ENCODE measurements around the gene CNTN1.

CNTN1 gene

GRCh38 chr12:40986001-40986400, 293.8 kb downstream of the CNTN1 start:
- Histone ChIP-seq H3K4me1 (ENCODE audit: control insufficient read depth, low read depth, low read length) (no peaks in the 10 kb centered on the region), H3K18ac (ENCODE audit: low read length) (no peak overlapping the region), H3K56ac (ENCODE audit: low read length) (no peak overlapping the region), H4K8ac (ENCODE audit: low read depth, low read length) (no peak overlapping the region), H3K27me3 (ENCODE audit: insufficient read depth, low read length, poor library complexity) (no peaks in the 10 kb centered on the region), H3K9ac (ENCODE audit: low read length) (no peak overlapping the region), H2BK5ac (ENCODE audit: low read length) (no peak overlapping the region), H2AK5ac (ENCODE audit: low read length) (no peak overlapping the region), H3K4me2 (ENCODE audit: low read length) (no peak overlapping the region), H2BK120ac (ENCODE audit: low read depth, low read length) (no peak overlapping the region), H4K5ac (ENCODE audit: low read length) (no peak overlapping the region), H3K23ac (ENCODE audit: low read length) (no peak overlapping the region), H3K4ac (ENCODE audit: low read depth, low read length) (no peak overlapping the region), H3K4me3 (ENCODE audit: low read length) (no peak overlapping the region), H3K79me1 (ENCODE audit: low read length) (no peaks in the 10 kb centered on the region), H3K79me2 (ENCODE audit: control insufficient read depth, insufficient read depth, low read length) (no peaks in the 10 kb centered on the region), H3K36me3 (ENCODE audit: control insufficient read depth, insufficient read depth, low read length) (no peaks in the 10 kb centered on the region), H3K27ac (ENCODE audit: low read depth, low read length) (no peak overlapping the region), H2BK15ac (replicated peaks; ENCODE audit: low read depth) (no peak overlapping the region)
- no peak for DNase-seq

- no peak for DNase-seq
- Histone ChIP-seq H4K5ac (ENCODE audit: low read length) (no peak overlapping the region), H3K27me3 (ENCODE audit: insufficient read depth, low read length, poor library complexity) (no peaks in the 10 kb centered on the region), H3K18ac (ENCODE audit: low read length) (no peak overlapping the region), H3K79me1 (ENCODE audit: low read length) (no peaks in the 10 kb centered on the region), H2AK5ac (ENCODE audit: low read length) (no peak overlapping the region), H3K36me3 (ENCODE audit: control insufficient read depth, insufficient read depth, low read length) (no peaks in the 10 kb centered on the region), H4K8ac (ENCODE audit: low read depth, low read length) (no peak overlapping the region), H3K27ac (ENCODE audit: low read depth, low read length) (no peak overlapping the region), H2BK120ac (ENCODE audit: low read depth, low read length) (no peak overlapping the region), H3K9ac (ENCODE audit: low read length) (no peak overlapping the region), H2BK5ac (ENCODE audit: low read length) (no peak overlapping the region), H3K79me2 (ENCODE audit: control insufficient read depth, insufficient read depth, low read length) (no peaks in the 10 kb centered on the region), H3K4ac (ENCODE audit: low read depth, low read length) (no peak overlapping the region), H3K4me3 (ENCODE audit: low read length) (no peak overlapping the region), H3K56ac (ENCODE audit: low read length) (no peak overlapping the region), H2BK15ac (replicated peaks; ENCODE audit: low read depth) (no peak overlapping the region), H3K4me2 (ENCODE audit: low read length) (no peak overlapping the region), H3K4me1 (ENCODE audit: control insufficient read depth, low read depth, low read length) (no peaks in the 10 kb centered on the region), H3K23ac (ENCODE audit: low read length) (no peak overlapping the region)
- WGBS (ENCODE audit: extremely low coverage, insufficient coverage, low lambda C conversion rate) = no CpG with 5 or more reads among the region's 1 CpG
Measured at GRCh38 chr12:40988355-40988754, 296.1 kb downstream of the CNTN1 start.

- Histone ChIP-seq H2BK120ac (ENCODE audit: low read depth, low read length) (no peak overlapping the region), H2AK5ac (ENCODE audit: low read length) (no peak overlapping the region), H4K8ac (ENCODE audit: low read depth, low read length) (no peak overlapping the region), H3K36me3 (ENCODE audit: control insufficient read depth, insufficient read depth, low read length) (no peaks in the 10 kb centered on the region), H3K9ac (ENCODE audit: low read length) (no peak overlapping the region), H3K4ac (ENCODE audit: low read depth, low read length) (no peak overlapping the region), H3K4me3 (ENCODE audit: low read length) (no peak overlapping the region), H3K23ac (ENCODE audit: low read length) (no peak overlapping the region), H3K79me1 (ENCODE audit: low read length) (no peaks in the 10 kb centered on the region), H2BK5ac (ENCODE audit: low read length) (no peak overlapping the region), H3K56ac (ENCODE audit: low read length) (no peak overlapping the region), H3K4me1 (ENCODE audit: control insufficient read depth, low read depth, low read length) (no peaks in the 10 kb centered on the region), H3K4me2 (ENCODE audit: low read length) (no peak overlapping the region), H3K79me2 (ENCODE audit: control insufficient read depth, insufficient read depth, low read length) (no peaks in the 10 kb centered on the region), H3K27ac (ENCODE audit: low read depth, low read length) (no peak overlapping the region), H2BK15ac (replicated peaks; ENCODE audit: low read depth) (no peak overlapping the region), H3K27me3 (ENCODE audit: insufficient read depth, low read length, poor library complexity) (no peaks in the 10 kb centered on the region), H3K18ac (ENCODE audit: low read length) (no peak overlapping the region), H4K5ac (ENCODE audit: low read length) (no peak overlapping the region)
- no CpG with 5 or more reads among the region's 2 CpGs for whole genome bisulfite sequencing (ENCODE audit: extremely low coverage, insufficient coverage, low lambda C conversion rate)
- DNase-seq = no peak
Measured at GRCh38 chr12:40988824-40989223, 296.6 kb downstream of the CNTN1 start.

- Histone ChIP-seq H3K56ac (ENCODE audit: low read length) (no peak overlapping the region), H2BK5ac (ENCODE audit: low read length) (no peak overlapping the region), H3K4me2 (ENCODE audit: low read length) (no peak overlapping the region), H3K27ac (ENCODE audit: low read depth, low read length) (no peak overlapping the region), H2BK120ac (ENCODE audit: low read depth, low read length) (no peak overlapping the region), H3K79me1 (ENCODE audit: low read length) (no peaks in the 10 kb centered on the region), H2BK15ac (replicated peaks; ENCODE audit: low read depth) (no peak overlapping the region), H3K79me2 (ENCODE audit: control insufficient read depth, insufficient read depth, low read length) (no peaks in the 10 kb centered on the region), H3K4ac (ENCODE audit: low read depth, low read length) (no peak overlapping the region), H3K4me1 (ENCODE audit: control insufficient read depth, low read depth, low read length) (no peaks in the 10 kb centered on the region), H3K36me3 (ENCODE audit: control insufficient read depth, insufficient read depth, low read length) (no peaks in the 10 kb centered on the region), H3K9ac (ENCODE audit: low read length) (no peak overlapping the region), H3K27me3 (ENCODE audit: insufficient read depth, low read length, poor library complexity) (no peaks in the 10 kb centered on the region), H3K4me3 (ENCODE audit: low read length) (no peak overlapping the region), H3K23ac (ENCODE audit: low read length) (no peak overlapping the region), H2AK5ac (ENCODE audit: low read length) (no peak overlapping the region), H4K5ac (ENCODE audit: low read length) (no peak overlapping the region), H4K8ac (ENCODE audit: low read depth, low read length) (no peak overlapping the region), H3K18ac (ENCODE audit: low read length) (no peak overlapping the region)
- no peak for DNase-seq
- WGBS (ENCODE audit: extremely low coverage, insufficient coverage, low lambda C conversion rate) = no CpG with 5 or more reads among the region's 3 CpGs
Measured at GRCh38 chr12:40989785-40990184, 297.5 kb downstream of the CNTN1 start.

- no peaks in the 10 kb centered on the region for H3K4me1 ChIP-seq (ENCODE audit: control insufficient read depth, low read depth, low read length)
- DNase-seq = no peak
- no peak overlapping the region for H4K8ac ChIP-seq (ENCODE audit: low read depth, low read length)
- no peaks in the 10 kb centered on the region for H3K79me2 ChIP-seq (ENCODE audit: control insufficient read depth, insufficient read depth, low read length)
- H2BK120ac ChIP-seq (ENCODE audit: low read depth, low read length) = no peak overlapping the region
- H3K9ac ChIP-seq (ENCODE audit: low read length) = no peak overlapping the region
- no peak overlapping the region for H2BK5ac ChIP-seq (ENCODE audit: low read length)
- H3K79me1 ChIP-seq (ENCODE audit: low read length) = no peaks in the 10 kb centered on the region
- H2AK5ac ChIP-seq (ENCODE audit: low read length) = no peak overlapping the region
- no peak overlapping the region for H4K5ac ChIP-seq (ENCODE audit: low read length)
- H2BK15ac ChIP-seq (replicated peaks; ENCODE audit: low read depth) = no peak overlapping the region
- no peak overlapping the region for H3K4me3 ChIP-seq (ENCODE audit: low read length)
- no peaks in the 10 kb centered on the region for H3K36me3 ChIP-seq (ENCODE audit: control insufficient read depth, insufficient read depth, low read length)
- H3K23ac ChIP-seq (ENCODE audit: low read length) = no peak overlapping the region
- whole genome bisulfite sequencing (ENCODE audit: extremely low coverage, insufficient coverage, low lambda C conversion rate) = no CpG with 5 or more reads among the region's 4 CpGs
- H3K27me3 ChIP-seq (ENCODE audit: insufficient read depth, low read length, poor library complexity) = no peaks in the 10 kb centered on the region
- H3K56ac ChIP-seq (ENCODE audit: low read length) = no peak overlapping the region
- H3K27ac ChIP-seq (ENCODE audit: low read depth, low read length) = no peak overlapping the region
- H3K18ac ChIP-seq (ENCODE audit: low read length) = no peak overlapping the region
- H3K4ac ChIP-seq (ENCODE audit: low read depth, low read length) = no peak overlapping the region
- no peak overlapping the region for H3K4me2 ChIP-seq (ENCODE audit: low read length)
Measured at GRCh38 chr12:40992158-40992557, 299.9 kb downstream of the CNTN1 start.

GRCh38 chr12:40992674-40993073, 300.4 kb downstream of the CNTN1 start:
- Histone ChIP-seq H3K27me3 (ENCODE audit: insufficient read depth, low read length, poor library complexity) (no peaks in the 10 kb centered on the region), H3K4me2 (ENCODE audit: low read length) (no peak overlapping the region), H2AK5ac (ENCODE audit: low read length) (no peak overlapping the region), H3K23ac (ENCODE audit: low read length) (no peak overlapping the region), H3K27ac (ENCODE audit: low read depth, low read length) (no peak overlapping the region), H3K36me3 (ENCODE audit: control insufficient read depth, insufficient read depth, low read length) (no peaks in the 10 kb centered on the region), H4K8ac (ENCODE audit: low read depth, low read length) (no peak overlapping the region), H3K4me1 (ENCODE audit: control insufficient read depth, low read depth, low read length) (no peaks in the 10 kb centered on the region), H3K4me3 (ENCODE audit: low read length) (no peak overlapping the region), H3K18ac (ENCODE audit: low read length) (no peak overlapping the region), H2BK5ac (ENCODE audit: low read length) (no peak overlapping the region), H3K9ac (ENCODE audit: low read length) (no peak overlapping the region), H4K5ac (ENCODE audit: low read length) (no peak overlapping the region), H3K79me2 (ENCODE audit: control insufficient read depth, insufficient read depth, low read length) (no peaks in the 10 kb centered on the region), H2BK120ac (ENCODE audit: low read depth, low read length) (no peak overlapping the region), H3K4ac (ENCODE audit: low read depth, low read length) (no peak overlapping the region), H3K56ac (ENCODE audit: low read length) (no peak overlapping the region), H3K79me1 (ENCODE audit: low read length) (no peaks in the 10 kb centered on the region), H2BK15ac (replicated peaks; ENCODE audit: low read depth) (no peak overlapping the region)
- DNase-seq = no peak
- WGBS (ENCODE audit: extremely low coverage, insufficient coverage, low lambda C conversion rate) = no CpG with 5 or more reads among the region's 1 CpG
